Kasumi-1 (cell line): Measurements from ENCODE around the gene NDUFB6.
A peak's percentile ranks its signal among the peaks of the same experiment; 100 is the strongest.

Experiments
- DNase-seq, 2 experiments: peaks; one replicate each; lab custom pipeline; 2025; lab: John Stamatoyannopoulos, UW

The NDUFB6 gene

DNA sequence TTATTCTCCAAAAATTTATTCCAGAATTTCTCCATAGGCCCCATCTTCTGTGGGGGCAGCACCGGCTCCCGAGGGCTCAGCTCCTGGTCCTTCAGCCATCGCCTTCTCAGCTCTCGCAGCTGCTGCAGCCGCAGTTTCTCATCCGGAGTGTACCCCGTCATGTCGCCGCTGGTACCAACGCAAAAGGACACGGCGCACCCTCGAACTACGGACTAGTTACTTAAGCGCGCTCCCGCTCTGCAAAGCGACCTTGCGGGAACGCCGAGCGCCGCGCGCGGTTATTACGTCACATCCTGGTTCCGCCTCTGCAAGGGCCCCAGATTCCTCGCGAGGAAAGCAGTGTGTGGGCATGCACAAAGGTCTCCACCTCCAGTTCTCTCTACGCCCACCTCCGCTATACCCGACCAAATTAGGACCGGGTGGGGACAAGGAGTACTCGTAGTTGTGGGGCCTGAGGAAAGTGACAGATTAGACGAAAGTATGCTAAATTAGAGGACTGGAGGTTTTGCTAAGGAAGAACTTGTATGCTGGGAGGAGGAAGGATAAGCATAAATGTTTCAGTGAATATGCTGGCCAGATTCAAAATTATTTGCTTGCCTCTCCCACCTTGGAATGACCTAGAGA, at the start of gene NDUFB6:
NDUFB6 (minus strand) TSS at position 260 of the 624 bp plus-strand sequence; CDS start at position 161, 99 bp downstream.
- peak; percentile 98 for DNase-seq

DNA sequence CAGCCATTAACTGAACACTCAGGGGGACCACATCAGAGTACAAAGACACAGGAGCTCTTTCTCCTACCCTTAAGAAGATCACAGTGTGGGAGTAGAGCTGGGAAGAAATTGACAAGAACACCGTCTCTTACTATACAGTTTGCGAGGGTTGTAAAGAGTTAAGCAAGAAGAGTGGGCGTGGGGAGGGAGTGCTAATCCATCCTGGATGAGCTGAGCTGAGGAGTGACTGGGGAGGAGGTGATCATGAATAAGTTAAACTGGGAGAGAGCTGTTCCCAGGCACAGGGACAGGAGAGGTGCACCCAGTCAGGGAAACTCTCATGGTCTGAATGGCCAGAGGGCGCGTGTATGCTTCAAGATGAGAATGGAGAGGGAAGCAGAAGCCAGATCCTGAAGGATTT, 45.3 kb upstream of the NDUFB6 start:
- DNase-seq: no peak

DNA sequence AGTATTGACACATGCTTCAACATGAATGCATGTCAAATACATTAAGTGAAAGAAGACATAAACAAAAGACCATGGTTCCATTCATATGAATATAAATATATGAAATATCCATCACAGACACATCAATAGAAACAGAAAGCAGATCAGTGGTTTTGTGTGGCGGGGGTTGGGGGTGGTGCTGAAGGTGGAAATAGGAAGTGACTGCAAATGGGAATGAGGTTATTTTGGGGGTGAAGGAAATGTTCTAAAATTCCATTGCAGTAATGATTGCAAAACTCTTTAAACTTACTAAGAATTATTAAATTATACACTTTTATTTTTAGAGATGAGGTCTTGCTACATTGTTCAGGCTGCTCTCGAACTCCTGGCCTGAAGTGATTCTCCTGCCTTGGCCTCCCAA, 33.9 kb upstream of the NDUFB6 start:
- no peak for DNase-seq

DNA sequence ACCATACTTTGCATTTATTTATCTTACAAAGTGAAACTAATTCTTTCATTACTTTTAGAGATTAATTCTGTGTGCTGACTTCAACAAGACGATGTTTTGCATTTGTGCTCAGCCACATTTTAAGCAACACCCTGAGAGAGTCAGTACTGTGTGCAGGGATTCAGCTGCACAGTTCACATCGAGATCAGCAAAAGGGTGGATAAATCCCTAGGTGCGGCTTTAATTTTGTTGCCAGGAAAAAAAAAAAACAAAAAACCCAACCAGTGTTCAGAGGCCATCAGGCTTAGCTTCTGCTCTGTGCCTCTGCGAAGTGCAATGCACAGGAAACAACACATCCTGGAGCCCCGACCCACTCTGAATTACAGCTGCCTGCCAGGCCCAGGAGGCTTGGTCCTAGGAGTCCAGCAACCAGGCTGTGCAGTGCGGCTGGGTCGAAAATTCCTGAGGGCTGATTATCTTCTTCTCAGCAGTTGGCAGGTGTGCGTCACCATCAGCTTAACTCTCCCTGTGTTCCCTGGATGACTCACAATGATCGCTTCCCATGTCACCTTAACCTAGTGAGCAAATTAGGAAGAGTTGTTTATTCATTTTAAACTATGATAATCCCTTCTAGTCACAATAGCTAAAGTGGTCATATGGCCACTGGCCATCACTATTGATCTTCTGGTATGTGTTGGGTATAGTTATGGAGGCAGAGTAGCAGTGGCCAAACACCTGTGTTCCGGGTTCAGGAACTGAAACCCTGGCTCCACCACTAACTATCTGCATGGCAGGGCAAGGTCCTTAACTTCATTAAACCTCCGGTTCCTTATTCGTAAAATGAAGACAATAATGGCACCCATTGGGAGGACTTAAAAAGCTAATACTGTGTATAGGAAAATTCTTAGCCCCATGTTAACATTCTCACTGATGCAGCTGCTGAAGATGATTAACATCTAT, 31.2 kb upstream of the NDUFB6 start:
- DNase-seq: no peak

DNA sequence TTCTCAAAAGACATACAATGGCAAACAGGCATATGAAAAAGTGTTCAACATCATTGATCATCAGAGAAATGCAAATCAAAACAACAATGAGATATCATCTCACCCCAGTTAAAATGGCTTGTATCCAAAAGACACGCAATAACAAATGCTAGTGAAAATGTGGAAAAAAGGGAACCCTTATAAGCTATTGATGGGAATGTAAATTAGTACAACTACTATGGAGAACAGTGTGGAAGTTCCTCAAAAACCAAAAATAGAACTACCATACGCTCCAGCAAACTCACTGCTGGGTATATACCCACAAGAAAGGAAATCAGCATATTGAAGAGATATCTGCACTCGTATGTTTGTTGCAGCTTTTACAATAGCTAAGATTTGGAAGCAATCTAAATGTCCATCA, 26.1 kb upstream of the NDUFB6 start:
- DNase-seq: peak; percentile 22 to 38

DNA sequence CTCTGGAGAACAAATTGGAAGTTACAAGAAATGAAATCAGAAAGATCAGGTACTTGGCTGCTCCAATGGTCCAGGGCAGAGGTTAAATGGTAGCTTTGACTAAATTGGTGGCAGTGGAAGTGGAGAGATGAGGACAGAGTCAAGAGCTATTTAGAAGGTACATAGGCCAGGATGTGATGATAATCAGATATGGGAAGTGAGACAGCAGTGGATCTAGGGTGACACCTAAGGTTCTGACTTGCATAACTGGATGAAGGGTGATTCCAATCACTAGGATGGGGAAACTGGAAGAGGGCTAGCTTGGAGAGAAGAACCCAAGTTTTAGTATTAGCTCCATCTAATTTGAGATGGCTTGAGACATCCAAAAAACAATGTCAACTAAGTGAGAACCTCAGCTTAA, 24.0 kb upstream of the NDUFB6 start:
- no peak for DNase-seq

DNA sequence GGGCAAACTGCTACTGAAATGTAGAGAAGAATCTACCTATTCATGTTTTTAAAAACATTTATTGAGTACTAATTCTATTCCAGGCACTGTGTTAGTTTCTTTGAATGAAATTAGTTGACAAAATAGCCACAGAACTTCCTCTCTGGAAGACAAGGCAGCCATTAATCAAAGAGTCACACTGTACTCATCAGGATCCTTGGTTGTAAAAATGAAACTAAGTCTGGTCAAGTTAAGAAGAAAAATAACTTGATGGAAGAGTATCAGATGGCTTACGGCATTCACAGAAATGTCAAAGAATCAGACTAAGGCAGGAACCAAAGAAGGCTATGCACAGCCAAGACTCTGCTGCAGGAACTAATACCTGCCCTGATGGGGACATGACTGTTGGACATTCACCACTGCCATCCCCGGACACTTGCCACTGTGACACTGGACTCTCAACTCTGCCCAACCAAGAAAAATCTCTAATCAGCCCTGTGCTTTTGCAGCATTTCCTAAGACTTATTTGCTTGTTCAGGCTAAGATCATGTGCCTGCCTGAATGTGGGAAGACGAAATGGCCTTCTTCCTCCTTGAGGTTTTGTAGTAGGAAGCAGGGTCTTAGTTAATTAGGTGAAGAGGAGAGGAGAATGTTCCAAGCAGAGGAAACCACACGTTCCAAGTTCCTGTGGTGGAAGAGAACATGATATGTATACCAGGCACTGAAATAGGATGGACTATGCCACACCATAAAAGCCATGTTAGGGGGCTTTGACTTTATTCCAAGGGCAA, 23.3 kb upstream of the NDUFB6 start:
- peak; percentile 83 to 89 for DNase-seq

DNA sequence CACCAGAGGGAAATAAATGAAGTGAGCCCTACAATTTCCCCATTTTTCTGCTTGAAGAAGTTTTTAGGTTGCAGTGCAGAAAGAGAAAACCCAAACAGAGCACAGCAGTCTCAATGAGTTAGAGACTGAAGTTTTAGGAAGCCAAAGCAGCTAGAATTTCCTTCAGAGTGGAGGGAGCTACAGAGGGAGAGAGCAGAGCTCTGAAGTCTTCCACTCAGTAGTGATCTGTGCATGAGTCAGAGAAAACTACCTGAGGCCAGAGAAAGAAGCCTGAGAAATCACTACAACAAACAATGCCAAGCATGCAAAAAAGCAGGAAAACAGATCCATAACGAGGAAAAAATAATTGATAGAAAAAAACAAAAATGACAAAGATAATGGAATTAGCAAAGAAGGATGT, 17.9 kb upstream of the NDUFB6 start:
- DNase-seq: no peak

DNA sequence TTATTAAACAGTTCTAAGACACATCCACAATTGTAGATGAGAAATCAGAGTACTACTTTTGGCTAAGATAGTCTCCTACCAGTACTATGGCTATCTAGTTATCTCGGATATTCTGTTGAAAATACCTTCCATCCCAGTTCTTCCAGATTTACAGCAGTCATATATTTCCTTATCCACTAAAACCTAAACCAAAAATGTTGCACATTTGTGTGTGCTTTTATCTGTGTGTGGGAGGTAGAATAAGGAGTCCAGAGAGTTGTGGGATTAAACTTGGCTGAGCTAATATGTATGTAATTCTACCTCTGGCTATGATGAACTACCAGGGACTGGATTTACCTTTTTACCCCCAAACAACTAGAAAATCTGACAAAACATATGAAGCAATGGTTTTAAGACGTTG, 17.5 kb upstream of the NDUFB6 start:
- DNase-seq: no peak

DNA sequence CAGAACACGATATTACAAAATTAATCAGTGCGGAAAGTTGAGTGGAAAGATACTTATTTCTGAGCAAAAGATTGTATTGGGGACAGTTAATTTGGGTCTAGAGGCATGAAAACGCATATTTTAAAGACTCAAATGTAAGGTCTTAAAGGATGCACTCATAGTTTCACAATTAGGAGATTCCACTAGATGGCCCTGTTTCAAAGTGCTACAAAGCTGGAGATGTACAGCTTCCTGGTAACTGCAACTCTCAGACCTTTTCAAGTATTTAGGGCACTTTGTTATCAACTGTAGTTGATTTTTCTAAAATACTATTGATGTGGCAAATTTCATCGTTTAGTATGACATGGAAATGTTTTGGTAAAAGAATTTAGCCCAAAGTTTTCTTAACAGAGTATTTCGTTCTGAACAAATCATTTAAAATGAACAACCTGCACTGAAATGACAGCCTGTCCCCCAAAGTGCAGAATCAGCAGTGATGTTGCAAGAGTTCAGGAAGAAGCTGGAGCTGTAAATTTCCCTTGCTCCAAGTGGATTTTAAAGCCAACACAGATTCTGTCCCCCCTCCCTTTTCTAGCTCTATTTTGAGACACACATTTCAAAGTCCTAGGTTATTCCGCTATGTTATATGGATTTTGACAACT, 16.2 kb upstream of the NDUFB6 start:
- DNase-seq: peak; percentile 73 to 88

DNA sequence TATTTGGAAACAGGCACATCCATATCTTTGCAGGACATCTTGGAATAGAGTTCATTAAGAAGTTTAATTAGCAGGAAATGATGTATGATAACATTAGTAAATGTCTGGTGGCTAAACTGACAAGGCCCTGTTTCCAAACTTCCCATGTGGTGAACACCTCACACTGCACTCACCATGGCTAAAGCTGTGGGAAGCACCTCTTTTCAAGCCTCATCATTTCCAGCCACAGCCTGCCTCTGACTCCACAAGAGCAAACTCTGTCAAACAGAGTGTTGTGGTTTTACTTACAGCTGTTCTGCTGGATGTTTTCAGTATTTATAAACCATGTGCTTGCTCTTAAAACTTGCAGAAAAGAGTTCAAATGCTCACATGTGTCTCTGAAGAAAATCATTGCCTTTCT, 14.9 kb upstream of the NDUFB6 start:
- no peak for DNase-seq

DNA sequence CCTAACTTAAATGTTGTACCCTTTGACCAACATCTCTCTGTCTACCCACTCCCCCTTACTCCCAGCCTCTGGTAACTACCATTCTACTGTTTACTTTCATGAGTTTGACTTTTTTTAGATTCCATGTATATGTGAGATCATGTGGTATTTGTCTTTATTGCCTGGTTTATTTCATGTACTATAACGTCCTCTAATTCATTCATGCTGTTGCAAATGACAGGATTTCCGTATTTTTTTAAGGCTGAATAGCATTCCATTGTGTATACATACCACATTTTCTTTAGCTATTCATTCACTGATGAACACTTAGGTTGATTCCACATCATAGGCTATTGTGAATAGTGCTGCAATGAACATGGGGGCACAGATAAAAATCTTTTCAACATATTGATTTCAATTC, 11.8 kb upstream of the NDUFB6 start:
- DNase-seq: no peak

DNA sequence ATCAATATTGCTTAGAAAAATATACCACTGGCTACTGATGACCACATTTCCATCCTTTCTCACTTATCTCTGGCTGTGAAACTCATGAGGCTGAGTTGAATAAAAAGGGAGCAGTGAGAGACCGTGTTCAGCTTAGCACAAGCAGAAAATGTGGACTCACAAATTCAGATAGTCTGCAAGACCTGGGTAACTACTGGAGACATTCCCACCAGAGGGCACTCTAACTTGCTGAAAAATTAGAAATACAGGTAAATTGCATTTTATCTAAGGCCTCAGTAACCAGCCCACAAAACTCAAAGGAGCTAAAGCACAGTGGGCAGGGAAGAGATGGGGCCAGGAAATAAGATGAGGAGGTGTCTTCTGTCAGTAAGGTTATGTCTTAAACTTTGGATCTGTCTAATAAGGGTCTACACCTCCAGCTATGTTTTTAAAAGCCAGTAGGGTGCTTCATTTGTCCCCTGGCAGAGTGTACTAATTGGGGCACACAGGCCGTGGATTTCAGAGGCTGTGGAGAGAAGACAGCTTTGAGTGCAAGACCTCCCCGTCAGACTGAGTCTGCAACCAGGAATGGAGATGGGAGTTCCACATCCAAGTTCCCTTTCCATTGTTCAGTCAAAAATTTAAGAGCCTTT, 8.7 kb upstream of the NDUFB6 start:
- peak; percentile 68 to 82 for DNase-seq

DNA sequence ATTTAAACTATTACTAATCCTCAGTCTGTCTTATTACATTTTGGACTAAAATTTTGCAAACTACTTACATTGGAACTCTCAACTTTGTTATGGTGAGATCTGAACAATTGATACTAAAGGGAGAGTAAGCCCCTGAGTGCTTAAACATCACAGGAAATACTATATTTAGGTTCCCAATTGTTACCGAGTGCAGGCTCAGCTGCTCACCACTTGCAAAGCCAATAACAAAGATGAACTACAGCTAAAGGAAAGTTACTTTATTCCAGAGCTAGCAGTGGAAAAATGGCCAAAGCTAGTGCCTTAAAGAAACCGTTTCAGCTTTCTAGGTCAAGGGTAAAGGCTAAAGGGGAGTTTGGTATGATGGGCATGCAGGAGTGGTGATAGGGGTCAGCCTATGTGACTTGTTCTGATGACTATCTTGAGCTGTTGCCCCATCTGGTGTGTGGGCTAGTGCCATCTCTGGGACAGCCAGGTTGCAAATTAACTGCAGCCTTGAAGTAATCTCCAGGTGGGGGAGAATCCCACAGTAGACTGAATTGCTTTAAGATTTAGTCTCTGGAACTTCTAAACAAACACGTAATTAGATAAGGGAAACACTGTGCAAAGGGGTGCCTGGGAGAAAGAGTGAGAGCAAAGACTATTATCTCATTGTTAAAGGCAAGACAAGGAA, 7.8 kb upstream of the NDUFB6 start:
- no peak for DNase-seq

DNA sequence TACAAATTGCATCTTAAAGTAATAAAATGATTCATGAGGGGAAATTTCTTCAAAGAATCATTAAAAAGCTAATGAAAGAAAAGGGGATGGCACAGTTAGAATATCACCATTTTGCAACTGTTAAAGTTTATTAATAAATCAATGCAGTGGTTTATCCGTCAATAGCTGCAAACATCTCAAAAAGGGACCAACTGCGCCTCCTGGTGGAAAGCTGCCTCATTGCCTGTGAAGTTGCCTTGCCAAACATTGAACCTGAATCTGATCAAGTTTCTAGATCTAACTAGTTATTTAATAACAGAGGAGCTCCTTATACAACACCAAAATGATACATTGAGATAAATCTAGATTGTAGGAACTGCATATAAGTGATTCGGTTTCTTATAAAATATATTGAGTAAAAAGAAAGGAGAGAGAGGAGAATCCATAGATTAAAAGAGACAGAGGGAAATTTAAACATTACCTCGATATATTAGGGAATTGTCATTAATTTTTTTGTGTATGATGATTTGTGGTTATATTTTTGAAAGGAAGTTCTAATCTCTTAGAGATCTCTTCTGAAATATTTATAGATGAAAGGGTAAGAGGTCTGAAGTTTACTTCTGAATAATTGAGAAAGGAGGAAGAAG, 6.9 kb upstream of the NDUFB6 start:
- DNase-seq: peak; percentile 52 to 65

DNA sequence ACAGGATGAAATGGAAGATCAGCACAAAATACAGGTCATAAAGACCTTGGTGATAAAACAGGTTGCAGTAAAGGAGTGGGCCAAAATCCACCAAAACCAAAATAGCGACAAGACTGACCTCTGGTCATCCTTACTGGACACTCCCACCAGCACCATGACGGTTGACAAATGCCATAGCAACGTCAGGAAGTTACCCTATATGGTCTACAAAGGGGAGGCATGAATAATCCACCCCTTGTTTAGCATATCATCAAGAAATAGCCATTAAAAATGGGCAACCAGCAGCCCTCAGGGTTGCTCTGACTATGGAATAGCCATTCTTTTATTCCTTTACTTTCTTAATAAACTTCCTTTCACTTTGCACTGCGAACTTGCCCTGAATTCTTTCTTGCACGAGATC, 6.0 kb upstream of the NDUFB6 start:
- no peak for DNase-seq

DNA sequence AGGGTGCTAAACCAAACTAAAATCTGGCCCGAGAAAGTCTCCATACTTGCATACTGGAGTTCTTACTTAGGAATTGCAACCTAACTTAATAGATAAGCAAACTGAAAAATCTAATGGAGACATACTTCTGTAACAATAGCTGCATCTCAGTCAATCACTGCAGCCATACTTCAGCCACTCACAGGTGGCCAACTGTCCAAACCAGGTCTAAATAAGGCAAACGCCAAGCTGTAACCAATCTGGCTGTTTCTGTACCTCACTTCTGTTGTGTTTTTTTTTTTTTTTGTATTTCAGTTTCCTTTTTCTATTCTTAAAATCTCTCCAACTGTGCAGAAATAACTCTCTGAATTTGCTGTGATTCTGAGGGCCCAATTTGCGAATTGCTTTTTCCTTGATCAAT, 4.4 kb upstream of the NDUFB6 start:
- no peak for DNase-seq

DNA sequence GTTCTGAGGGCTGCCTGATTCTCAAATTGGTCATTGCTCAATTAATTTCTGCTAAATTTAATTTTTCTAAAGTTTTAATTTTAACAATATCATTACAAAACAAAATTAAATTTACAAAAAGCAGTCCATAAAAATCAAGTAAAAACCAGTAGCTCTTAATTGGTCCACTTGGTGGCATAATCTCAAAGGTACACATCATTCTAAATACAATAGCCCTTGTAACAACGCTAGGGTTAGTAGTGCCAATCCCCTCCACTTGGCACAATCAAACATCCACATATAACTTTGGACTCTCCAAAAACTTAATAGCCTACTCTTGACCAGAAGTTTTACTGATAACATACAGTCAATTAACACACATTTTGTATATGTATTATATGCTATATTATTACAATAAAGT, 1.9 kb upstream of the NDUFB6 start:
- peak; percentile 19 to 55 for DNase-seq

DNA sequence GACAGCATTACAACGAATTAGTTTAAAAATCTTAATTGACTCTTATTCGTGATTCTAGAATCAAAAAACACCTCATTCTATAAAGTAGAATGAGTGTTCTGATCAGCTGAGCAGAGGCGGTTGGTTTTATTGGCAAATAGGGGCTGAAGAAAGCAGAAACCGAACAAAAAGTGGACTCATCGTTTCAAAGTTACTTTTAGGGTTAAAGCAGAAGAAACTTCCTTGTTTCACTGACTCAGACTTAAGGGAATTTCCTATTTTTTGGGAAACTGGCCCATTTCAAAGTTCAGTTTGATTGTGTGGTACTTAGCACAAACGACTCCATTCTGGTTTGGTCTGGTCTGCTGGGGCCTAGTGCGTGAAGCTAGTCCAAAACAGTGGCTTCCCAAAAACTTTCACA, 862 bp upstream of the NDUFB6 start:
- no peak for DNase-seq
